A673 (cell line): ENCODE measurements around the gene SMAD3. TPM values are rescaled to one million over a fixed set of nuclear protein-coding genes. Genes with fewer than 3 reads are reported as not detected.
A peak's percentile ranks its signal among the peaks of the same experiment; 100 is the strongest.

Experiments
- BruUV-seq: library from RNA; stranded (reverse); fragments of 400-500 nt; replicated peaks from 2 replicates; lab custom pipeline; 2021; lab: Mats Ljungman, UMichigan
- CTCF ChIA-PET: fragments of 300-600 bp; sonication (Branson Sonifier 250); formaldehyde crosslinking; loops from one replicate; lab custom pipeline; 2022; ENCODE audit warnings: antibody characterized with exemption; lab: Charles Lee
- POLR2A ChIA-PET: fragments of 300-600 bp; sonication (Branson Sonifier 250); formaldehyde crosslinking; loops from one replicate; lab custom pipeline; 2022; ENCODE audit warnings: antibody characterized with exemption; ENCODE audit not compliant: low non-redundant PET; lab: Charles Lee
- DNase-seq: peaks from one replicate; pipeline ENCODE4 v3.0.0-alpha.2; 2015; ENCODE audit warnings: low spot score
- H3K27ac ChIP-seq: fragments of 200-600 bp; sonication (generic); 2 replicates; pipeline ENCODE4 v1.5.1; 2016; ENCODE audit warnings: mixed run types, low read depth, mild to moderate bottlenecking, mixed read lengths, antibody characterized with exemption, low read length; ENCODE audit not compliant: poor library complexity, severe bottlenecking
- H3K27me3 ChIP-seq: fragments of 200-600 bp; sonication (generic); replicated peaks from 2 replicates; pipeline ENCODE4 v1.6.1; 2017; ENCODE audit warnings: mixed run types, low read depth, mild to moderate bottlenecking, mixed read lengths, antibody characterized with exemption, low read length; ENCODE audit not compliant: insufficient read depth, poor library complexity
- H3K36me3 ChIP-seq: fragments of 200-600 bp; sonication (generic); 2 replicates; pipeline ENCODE4 v1.6.1; 2016; ENCODE audit warnings: mixed run types, mild to moderate bottlenecking, mixed read lengths, antibody characterized with exemption, low read length; ENCODE audit not compliant: insufficient read depth, poor library complexity, severe bottlenecking
- H3K4me1 ChIP-seq: fragments of 200-600 bp; sonication (generic); 2 replicates; pipeline ENCODE4 v1.6.1; 2017; ENCODE audit warnings: mixed run types, mild to moderate bottlenecking, mixed read lengths, antibody characterized with exemption, low read length; ENCODE audit not compliant: insufficient read depth, poor library complexity, severe bottlenecking
- H3K4me3 ChIP-seq: fragments of 200-600 bp; sonication (generic); 2 replicates; pipeline ENCODE4 v1.5.1; 2016; ENCODE audit warnings: low read depth, mixed run types, mild to moderate bottlenecking, mixed read lengths, low read length; ENCODE audit not compliant: poor library complexity, severe bottlenecking
- H3K9me3 ChIP-seq: fragments of 200-600 bp; sonication (generic); 2 replicates; pipeline ENCODE4 v1.6.1; 2016; ENCODE audit warnings: mixed run types, low read depth, mild to moderate bottlenecking, mixed read lengths, antibody characterized with exemption, low read length; ENCODE audit not compliant: poor library complexity, severe bottlenecking
- EZH2 ChIP-seq: fragments of 200-600 bp; sonication (generic); IDR thresholded peaks from 2 replicates; pipeline ENCODE4 v1.6.1; 2017; ENCODE audit warnings: borderline replicate concordance, low read depth, mild to moderate bottlenecking, mixed read lengths, antibody characterized with exemption, low read length; ENCODE audit not compliant: poor library complexity, severe bottlenecking
- intact Hi-C: fragments of 100-400 bp; cut with micrococcal nuclease; formaldehyde crosslinking; loops from one replicate; pipeline ENCODE4 v1.10.0; 2022; ENCODE audit not compliant: unreplicated experiment
- total RNA-seq: library from RNA; stranded (reverse); gene quantifications from 2 replicates; pipeline ENCODE4 v1.2.3, GENCODE V29; 2021
- TF ChIP-seq, protein P1 (sequence below): fragments of 300-800, 200-600 bp; sonication (generic); conservative IDR thresholded peaks from 2 replicates; pipeline ENCODE4 v1.5.1; 2017; ENCODE audit warnings: low read depth, mild to moderate bottlenecking, antibody characterized with exemption, low read length, moderate library complexity, mixed read lengths

Gene SMAD3
- total RNA-seq, 1 experiment from 2014 or later: 31.0 TPM

DNA sequence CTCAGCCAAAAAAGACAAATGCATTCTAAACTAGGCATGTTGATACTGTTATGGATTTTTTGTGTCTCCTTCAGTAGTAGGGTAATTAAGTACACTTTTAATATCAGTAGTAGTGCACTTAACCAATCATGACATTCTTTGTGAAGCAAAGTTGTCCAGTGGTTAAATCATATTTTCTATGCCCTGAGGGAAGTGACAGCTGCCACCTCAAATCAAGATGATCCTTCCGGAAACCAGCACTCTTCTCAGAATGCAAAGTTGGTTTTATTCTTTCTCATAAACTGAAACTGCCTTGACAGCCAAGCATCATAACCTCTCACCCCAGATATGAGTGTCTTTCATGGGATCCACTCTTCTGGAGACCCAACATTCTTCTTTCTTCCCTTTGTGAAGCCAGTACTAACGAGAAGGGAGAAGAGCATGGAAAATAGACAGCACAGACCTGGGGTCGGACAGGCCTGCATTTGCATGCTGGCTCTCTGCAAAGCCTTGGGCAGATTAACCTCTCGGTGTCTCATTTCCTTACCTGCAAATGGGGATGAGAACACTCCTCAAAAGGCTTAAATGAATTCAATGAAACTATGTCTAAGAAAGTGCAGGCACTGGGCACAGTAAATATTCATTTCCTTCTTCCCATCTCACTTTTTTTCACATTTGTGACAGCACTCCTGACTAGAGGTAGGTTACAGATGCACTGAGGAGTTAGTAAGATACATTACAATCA is 175.9 kb downstream of the SMAD3 start:
- Histone ChIP-seq H3K36me3 (no peaks in the 10 kb centered on the region), H3K27ac (peak overlapping the region; percentile 22), H3K27me3 (no peaks in the 10 kb centered on the region), H3K4me3 (no peak overlapping the region), H3K9me3 (no peaks in the 10 kb centered on the region), H3K4me1 (peaks cover 62% of the 10 kb centered on the region)
- BruUV-seq: no TSS peak
- intact Hi-C loops: no loop called here
- ChIA-PET CTCF (no interaction called here), POLR2A (no interaction called here)
- DNase-seq: no peak
- no peak for TF ChIP-seq EZH2
- TF ChIP-seq, protein P1, sequence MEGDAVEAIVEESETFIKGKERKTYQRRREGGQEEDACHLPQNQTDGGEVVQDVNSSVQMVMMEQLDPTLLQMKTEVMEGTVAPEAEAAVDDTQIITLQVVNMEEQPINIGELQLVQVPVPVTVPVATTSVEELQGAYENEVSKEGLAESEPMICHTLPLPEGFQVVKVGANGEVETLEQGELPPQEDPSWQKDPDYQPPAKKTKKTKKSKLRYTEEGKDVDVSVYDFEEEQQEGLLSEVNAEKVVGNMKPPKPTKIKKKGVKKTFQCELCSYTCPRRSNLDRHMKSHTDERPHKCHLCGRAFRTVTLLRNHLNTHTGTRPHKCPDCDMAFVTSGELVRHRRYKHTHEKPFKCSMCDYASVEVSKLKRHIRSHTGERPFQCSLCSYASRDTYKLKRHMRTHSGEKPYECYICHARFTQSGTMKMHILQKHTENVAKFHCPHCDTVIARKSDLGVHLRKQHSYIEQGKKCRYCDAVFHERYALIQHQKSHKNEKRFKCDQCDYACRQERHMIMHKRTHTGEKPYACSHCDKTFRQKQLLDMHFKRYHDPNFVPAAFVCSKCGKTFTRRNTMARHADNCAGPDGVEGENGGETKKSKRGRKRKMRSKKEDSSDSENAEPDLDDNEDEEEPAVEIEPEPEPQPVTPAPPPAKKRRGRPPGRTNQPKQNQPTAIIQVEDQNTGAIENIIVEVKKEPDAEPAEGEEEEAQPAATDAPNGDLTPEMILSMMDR: no peak

DNA sequence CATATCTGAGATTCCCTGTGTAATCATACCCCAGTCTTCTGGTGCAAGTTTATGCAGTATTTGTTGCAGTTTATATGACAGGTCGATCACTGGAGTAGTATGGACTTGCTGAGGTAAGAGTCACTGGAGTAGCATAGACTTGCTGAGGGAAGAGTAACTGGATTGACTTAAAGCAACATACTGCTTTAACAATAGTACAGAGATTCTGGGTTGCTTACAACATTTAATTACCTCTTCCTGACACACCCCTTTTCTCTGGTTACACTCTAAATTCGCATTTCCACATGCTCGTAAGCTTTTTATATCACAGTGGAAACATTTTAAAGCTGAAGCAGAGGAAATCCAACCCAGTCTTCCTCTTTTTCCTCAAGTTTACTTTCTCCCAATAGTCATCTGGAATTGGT is 177.3 kb downstream of the SMAD3 start:
- POLR2A ChIA-PET: no interaction called here
- H3K36me3 ChIP-seq: no peaks in the 10 kb centered on the region

More for the DNA sequence above, 177.3 kb downstream of the SMAD3 start:
- Histone ChIP-seq H3K9me3 (no peaks in the 10 kb centered on the region), H3K4me1 (peaks cover 48% of the 10 kb centered on the region), H3K27ac (peak overlapping the region; percentile 82), H3K4me3 (no peak overlapping the region), H3K27me3 (no peaks in the 10 kb centered on the region)
- no TSS peak for BruUV-seq
- intact Hi-C loops: no loop called here
- DNase-seq: peak; percentile 85
- CTCF ChIA-PET: no interaction called here
- TF ChIP-seq EZH2: no peak
- TF ChIP-seq, protein P1: no peak

Other genes starting within 250 kb of the SMAD3 start
- gene AAGAB, start 189.1 kb downstream of the SMAD3 start, total RNA-seq: 54.8 and 55.1 TPM in 2 replicates
- gene IQCH, start 189.2 kb downstream of the SMAD3 start, total RNA-seq: 1.7 and 2.5 TPM in 2 replicates